ENCODE data around the gene CFD. TPM values are rescaled to one million over a fixed set of nuclear protein-coding genes. Genes with fewer than 3 reads are reported as not detected.
A peak's percentile ranks its signal among the peaks of the same experiment; 100 is the strongest.

The CFD gene
- total and polyA plus RNA-seq, 8 donors = 2.5 to 48.8 (median 15.0) TPM

- Histone ChIP-seq H3K9me3 (no peaks in the 10 kb centered on the region), H3K36me3 (peaks cover 0 to 5% (median 3%) of the 10 kb centered on the region in 3 donors), H3K4me3 (no peak overlapping the region), H3K27me3 (no peaks in the 10 kb centered on the region), H3K27ac (no peak overlapping the region), H3K4me1 (no peaks in the 10 kb centered on the region)
- DNase-seq (peak in 1 of 6 donors; percentile 66), ATAC-seq (no peak), FAIRE-seq (no peak)
- intact Hi-C loops (cut with DNase I) = no loop called here
- TF ChIP-seq CTCF (IDR thresholded peaks at IDR 0.05) = no peak
- WGBS, 2 donors = 94 to 95% methylated on average over 10 of the region's 10 CpGs
These were observed 37.0 kb downstream of the CFD start for GRCh38 chr19:896434-896833.

GRCh38 chr19:896999-897398, 37.5 kb downstream of the CFD start:
- no peaks in the 10 kb centered on the region for H3K27me3 ChIP-seq
- WGBS, 2 donors = 92% methylated on average over 11 of the region's 11 CpGs
- intact Hi-C loops (cut with DNase I) = no loop called here
- no peaks in the 10 kb centered on the region for H3K9me3 ChIP-seq
- no peak for TF ChIP-seq CTCF (IDR thresholded peaks at IDR 0.05)
- ATAC-seq (no peak), DNase-seq (no peak), FAIRE-seq (no peak)
- peaks cover 0 to 5% (median 3%) of the 10 kb centered on the region in 3 donors for H3K36me3 ChIP-seq
- H3K4me1 ChIP-seq = no peaks in the 10 kb centered on the region
- H3K4me3 ChIP-seq = no peak overlapping the region
- no peak overlapping the region for H3K27ac ChIP-seq

GRCh38 chr19:897442-898039, 38.1 kb downstream of the CFD start:
- no peak overlapping the region for H3K4me3 ChIP-seq
- no peak overlapping the region for H3K27ac ChIP-seq
- peaks cover 0 to 5% (median 3%) of the 10 kb centered on the region in 3 donors for H3K36me3 ChIP-seq
- no peaks in the 10 kb centered on the region for H3K27me3 ChIP-seq
- DNase-seq = peak in 1 of 6 donors; percentile 70
- no peaks in the 10 kb centered on the region for H3K9me3 ChIP-seq
- WGBS, 2 donors = 92 to 93% methylated on average over 26 of the region's 26 CpGs
- ATAC-seq = no peak
- no peak for FAIRE-seq
- intact Hi-C loops (cut with DNase I) = no loop called here
- no peaks in the 10 kb centered on the region for H3K4me1 ChIP-seq
- TF ChIP-seq CTCF (IDR thresholded peaks at IDR 0.05) = no peak

- Histone ChIP-seq H3K9me3 (no peaks in the 10 kb centered on the region), H3K4me3 (no peak overlapping the region), H3K4me1 (no peaks in the 10 kb centered on the region), H3K36me3 (peaks cover 0 to 5% (median 3%) of the 10 kb centered on the region in 3 donors), H3K27me3 (no peaks in the 10 kb centered on the region), H3K27ac (no peak overlapping the region)
- ATAC-seq = peak in 2 of 4 donors; percentile 23 to 31
- DNase-seq = peak in 1 of 6 donors; percentile 81
- intact Hi-C loops (cut with DNase I) = no loop called here
- 83 to 87% methylated on average over 20 of the region's 20 CpGs for WGBS, 2 donors
- no peak for TF ChIP-seq CTCF (IDR thresholded peaks at IDR 0.05)
- no peak for FAIRE-seq
These were observed 39.2 kb downstream of the CFD start for GRCh38 chr19:898663-899062.

- intact Hi-C loops (cut with DNase I) = no loop called here
- peak in 2 of 6 donors; percentile 52 to 67 for DNase-seq
- WGBS, 2 donors = 92 to 93% methylated on average over 32 of the region's 32 CpGs
- Histone ChIP-seq H3K9me3 (no peaks in the 10 kb centered on the region), H3K4me3 (no peak overlapping the region), H3K27ac (no peak overlapping the region), H3K4me1 (no peaks in the 10 kb centered on the region), H3K27me3 (no peaks in the 10 kb centered on the region), H3K36me3 (peaks cover 0 to 5% (median 3%) of the 10 kb centered on the region in 3 donors)
- ATAC-seq = no peak
- no peak for FAIRE-seq
- no peak for TF ChIP-seq CTCF (IDR thresholded peaks at IDR 0.05)
These were observed 40.0 kb downstream of the CFD start for GRCh38 chr19:899336-900042.

All from pancreas (tissue), 10 donors.